Left renal cortex interstitium (tissue), 4 donors: ENCODE results near the gene ALDH3A1. TPM values are rescaled to one million over a fixed set of nuclear protein-coding genes. Genes with fewer than 3 reads are reported as not detected.
"Not testable (repeated sequence)": the region's sequence is repeated elsewhere in the genome, so short reads cannot be mapped to it uniquely, and the experiment has no call there.

Source experiments
- DNase-seq, 4 donors: peaks; one replicate each; pipeline ENCODE4 v3.0.0-alpha.2; 2013; ENCODE audit warnings: low read depth in 4 of 4, low spot score in 2 of 4, missing footprints in 1 of 4
- polyA plus RNA-seq, 4 donors: library from polyadenylated mRNA; unstranded; fragments of 120-200 nt; gene quantifications; one replicate each; pipeline ENCODE4 v1.2.1, GENCODE V29; 2013; ENCODE audit not compliant: insufficient read length in 4 of 4

The ALDH3A1 gene
- 1 to 10 TPM in 3 of 4 donors, under 1 TPM in 1; 0.89 to 1.7 (median 1.2) TPM for polyA plus RNA-seq

DNA sequence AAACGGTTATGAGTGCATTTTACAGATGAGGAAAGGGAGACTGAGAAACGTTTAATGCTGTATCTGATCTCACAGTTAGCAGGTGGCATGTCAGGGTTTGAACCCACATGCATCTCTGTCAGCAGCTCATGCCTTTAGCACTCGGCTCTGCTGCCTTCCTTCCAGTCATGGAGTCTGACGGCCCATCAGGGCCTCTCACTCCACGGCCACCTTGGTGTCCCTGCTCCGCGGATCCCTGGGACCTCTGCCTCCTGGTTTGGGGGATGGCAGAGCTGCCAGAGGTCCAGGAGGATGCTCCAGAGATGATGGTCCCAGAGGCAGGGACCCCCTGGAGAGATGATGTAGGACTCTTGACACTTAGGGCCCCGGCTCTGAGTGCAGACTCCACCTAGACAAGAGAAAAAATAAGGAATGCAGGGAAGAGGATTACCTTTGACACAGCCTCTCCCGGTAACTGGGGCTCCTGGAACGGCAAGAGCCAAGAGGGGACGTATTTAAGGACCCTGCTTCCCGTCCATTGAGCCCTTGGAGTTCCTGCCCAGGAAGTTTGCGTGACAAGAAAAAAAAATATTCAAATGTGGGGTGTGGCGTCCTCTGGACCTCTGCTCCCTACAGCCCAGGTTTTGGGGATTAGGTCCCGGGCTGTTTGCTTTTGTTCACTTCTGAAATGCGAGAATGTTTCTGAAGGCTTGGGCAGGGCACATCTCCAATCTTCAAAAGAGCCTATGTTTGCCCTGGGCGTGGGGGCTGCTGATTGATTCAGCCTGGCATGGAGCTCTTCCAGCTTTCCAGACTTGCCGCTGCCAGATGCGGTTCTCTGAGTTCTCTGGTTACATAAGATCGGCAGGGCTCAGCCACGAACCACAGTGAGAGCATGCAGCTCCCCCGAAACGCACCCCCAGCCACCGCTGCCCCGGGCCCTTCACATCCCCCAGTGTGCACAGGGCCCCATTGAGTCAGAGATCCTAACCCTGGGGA is at the start of gene ALDH3A1:
Gene ALDH3A1 (minus strand): TSS at position 470 of the 978 bp plus-strand sequence. CDS start 3,169 bp downstream, outside the sequence.
- no peak for DNase-seq

DNA sequence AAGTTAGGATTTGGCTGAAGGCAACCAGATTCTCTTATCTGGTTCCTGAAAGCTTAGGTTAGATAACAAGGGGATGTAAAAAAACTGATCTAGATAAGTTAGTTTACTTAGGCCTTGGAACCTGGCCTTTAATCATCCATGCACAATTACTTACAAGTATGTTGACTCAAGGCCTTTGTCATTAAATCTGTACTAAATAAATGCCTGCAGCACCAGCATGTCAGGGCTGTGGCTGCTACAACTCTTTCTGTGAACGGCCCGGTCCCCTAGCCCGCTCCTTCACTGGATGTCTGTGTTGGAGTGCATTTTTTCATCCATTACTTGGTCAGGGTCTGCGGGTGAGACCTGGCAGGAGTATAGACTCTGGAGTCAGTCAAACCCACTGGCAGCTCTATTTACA is 48.4 kb upstream of the ALDH3A1 start:
- no peak for DNase-seq

DNA sequence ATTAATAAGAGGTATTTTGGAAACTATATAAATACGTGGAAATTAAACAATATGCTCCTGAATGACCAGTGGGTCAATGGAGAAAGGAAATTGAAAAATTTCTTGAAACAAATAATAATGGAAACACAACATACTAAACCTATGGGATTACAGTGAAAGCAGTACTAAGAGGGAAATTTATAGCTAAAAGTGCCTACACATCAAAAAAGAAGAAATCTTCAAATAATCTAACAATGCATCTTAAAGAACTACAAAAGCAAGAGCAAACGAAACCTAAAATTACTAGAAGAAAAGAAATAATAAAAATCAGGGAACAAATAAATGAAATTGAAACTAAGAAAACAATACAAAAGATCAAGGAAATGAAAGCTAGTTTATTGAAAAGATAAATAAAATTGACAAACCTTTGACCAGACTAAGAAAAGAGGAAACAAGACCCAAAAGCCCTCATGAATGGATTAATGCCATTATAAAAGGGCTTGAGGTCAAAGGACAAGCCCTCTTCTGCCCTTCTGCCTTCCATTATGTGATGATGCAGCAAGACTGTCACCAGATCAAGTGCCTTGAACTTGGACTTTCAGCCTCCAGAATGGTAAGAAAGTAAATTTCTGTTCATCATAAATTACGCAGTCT is 43.9 kb upstream of the ALDH3A1 start:
- no peak for DNase-seq

DNA sequence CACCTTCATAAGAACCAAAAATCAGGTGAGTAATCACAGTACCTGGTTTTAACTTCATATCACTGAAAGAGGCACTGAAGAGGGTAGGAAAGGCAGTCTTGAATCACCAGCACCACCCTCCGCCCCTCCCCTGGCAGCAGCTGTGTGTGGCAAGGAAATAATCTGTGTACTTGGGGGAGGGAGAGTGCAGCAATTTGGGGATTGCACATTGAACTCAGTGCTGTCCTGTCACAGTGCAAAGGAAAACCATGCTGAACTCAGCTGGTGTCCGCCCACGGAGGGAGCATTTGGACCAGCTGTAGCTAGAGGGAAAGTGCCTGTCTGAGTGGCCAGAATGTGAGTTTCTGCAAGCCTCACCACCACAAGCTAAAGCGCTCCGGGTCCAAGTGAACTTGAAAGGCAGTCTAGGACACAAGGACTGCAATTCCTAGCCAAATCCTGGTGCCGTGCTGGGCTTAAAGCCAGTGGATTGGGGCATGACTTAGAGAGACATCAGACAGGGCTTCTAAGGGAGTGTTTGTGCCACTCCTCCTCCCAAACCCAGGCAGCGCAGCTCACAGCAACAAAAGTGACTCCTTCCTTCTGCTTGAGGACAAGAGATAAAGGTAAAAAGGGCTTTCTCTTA is 39.7 kb upstream of the ALDH3A1 start:
- DNase-seq = no peak

DNA sequence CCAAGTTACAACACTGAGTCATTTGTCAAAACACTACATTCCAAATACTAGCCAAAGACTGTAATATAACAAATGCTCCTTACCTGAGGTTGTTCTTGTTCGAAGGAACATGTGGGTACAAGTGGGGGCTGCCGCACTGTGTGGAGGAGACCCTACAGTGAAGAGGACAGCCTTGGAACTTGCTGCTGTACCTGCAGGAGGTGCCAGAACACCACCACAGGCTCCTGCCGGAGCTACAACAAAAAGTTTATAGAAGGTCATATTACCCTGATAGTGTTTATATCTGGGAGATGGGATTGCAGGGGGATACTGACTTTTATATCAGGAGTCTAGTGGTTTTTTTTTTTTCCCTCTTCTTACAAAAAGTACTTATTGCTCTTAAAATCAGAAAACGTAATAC is 37.8 kb upstream of the ALDH3A1 start:
- DNase-seq = no peak

DNA sequence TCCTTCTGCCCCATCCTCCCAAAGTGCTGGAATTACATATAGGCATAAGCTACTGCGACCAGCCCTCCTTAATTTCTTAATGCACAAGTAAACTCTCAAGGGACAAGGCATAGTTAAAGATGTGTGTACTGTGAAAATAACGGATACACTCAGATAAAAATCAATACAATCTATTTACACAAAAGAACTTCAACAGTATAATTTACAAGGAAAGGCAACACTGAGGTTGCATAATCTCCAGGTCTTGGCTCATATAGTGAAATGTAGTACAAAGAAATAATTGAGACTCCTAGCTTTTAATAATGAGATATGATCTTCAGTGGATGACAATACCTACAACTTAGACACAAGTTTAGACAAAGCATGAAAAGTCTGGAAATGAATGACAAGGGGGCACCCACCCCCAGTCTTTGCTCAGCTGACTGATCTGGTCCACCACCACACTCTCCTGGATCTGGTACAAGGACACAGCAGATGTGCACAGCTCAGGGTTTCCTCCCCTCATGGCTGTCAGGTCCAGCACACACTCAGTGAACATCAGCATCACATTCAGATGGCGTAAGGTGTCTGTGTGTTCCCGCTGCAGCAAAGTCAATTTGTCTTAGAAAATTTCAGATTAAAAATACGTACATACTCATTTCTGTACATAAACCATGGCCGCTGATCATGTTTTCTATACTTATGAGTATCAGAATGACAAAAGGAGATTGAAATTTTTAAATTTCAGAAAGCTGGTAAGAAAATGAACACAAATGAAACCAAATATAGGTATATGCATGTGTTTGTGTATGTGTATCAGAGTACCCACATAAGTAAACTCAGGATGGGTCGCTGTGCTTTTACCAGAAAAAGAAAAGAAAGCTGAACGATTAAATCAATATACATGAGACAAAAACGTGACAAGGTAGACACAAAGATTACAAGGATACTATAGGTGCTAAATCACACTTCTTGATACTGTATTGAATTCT is 33.7 kb upstream of the ALDH3A1 start:
- no peak for DNase-seq

DNA sequence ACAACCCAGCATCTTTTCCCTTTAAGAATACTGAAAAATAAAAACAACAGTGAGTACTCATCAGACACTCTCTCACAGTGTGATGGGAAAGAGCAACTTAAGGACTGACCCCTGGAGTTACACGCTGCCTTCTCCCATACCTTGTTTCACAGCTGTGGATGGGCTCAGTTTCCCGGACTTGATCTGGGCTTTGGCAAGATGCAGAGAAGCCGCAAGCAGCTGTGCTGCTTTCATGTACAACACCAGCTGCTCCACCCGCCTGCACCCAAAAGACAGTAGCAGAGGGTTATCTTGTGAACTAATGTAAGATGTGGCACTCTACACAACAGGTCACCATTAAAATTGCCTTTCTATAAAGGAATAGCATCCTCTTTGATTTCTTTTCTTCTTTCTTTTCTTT is 32.7 kb upstream of the ALDH3A1 start:
- DNase-seq = no peak

DNA sequence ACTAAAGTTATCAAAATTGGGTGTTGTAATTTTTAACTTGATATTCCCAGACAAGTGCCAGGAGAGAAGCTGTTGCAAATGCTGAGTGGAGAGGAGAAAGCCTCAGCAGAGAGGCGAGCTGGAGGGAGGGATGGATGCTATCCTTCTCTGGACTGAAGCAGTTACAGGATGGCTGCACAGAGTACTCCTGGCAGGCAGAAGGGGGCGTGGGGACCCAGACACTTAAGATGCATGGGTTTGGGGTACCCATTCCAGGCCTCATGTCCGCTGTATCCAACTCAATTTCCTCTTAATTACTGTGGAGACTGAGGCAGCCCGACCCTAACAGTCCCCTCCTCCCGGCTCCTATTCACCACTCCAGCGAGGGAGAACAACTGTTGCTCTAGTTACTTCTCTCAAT is 25.4 kb upstream of the ALDH3A1 start:
- DNase-seq = no peak

DNA sequence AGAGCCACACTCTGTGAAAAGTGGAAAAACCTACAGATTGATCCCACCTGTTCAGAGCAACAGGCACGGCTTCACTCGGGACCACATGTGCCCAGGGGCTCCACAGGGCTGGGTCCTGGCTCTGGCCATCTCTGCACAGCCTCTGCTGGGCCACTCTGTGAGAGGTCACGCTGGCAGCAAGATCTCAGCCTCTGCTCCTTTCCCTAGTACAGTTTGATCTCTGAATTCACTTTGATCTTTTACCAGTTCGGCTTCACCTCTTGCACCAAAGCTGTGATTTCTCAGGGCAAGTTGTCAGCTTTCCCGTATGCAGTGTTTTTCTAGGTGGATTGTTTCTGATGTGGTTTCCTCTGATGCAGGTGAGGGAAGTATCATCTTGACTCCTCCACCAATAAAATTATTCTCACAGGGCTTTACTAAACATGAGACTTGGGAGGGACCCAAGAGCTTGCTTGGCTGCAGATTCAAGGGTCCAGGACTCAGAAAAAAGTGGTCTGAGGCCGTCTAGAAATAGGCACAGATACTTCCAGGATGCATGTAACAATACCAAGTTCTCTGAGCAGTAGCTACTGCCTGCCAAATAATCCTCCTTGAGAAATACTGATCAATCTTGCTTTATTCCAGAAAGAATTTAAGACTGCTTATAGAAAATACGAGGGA is 24.0 kb upstream of the ALDH3A1 start:
- no peak for DNase-seq

DNA sequence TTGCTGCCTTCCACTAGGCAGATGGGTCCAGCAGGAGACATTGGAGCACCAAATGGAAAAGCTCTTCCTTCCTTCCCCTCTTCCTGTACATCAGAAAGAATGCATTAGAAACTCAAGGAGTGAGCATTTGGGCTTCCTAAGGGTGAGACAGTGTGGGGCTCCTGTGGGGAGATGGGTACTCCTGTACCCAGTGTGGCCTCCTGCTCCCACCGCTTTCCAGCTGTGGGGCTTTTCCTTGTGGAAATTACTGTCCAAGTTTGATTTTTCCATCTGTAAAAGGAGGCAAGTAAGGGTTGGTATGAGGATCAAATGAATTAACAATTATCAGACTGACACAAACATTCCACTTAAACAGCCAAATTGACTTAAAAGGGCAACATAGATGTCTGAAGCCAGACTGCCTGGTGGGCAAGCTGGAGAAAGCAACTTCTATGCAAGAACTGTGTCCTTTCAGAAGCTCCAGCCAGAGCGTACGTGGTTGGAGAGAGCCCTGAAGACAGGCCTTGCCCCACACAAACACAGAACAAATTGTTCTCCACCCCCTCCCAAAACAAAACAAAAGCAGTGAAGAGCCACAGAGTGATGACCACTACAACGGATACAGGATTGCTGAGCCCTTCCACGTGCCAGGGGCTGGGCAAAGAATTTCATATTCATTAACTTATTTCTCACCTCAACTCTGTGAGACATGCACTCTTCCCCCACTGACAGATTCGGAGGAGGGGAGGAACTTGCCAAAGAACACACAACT is 23.1 kb upstream of the ALDH3A1 start:
- DNase-seq = no peak

DNA sequence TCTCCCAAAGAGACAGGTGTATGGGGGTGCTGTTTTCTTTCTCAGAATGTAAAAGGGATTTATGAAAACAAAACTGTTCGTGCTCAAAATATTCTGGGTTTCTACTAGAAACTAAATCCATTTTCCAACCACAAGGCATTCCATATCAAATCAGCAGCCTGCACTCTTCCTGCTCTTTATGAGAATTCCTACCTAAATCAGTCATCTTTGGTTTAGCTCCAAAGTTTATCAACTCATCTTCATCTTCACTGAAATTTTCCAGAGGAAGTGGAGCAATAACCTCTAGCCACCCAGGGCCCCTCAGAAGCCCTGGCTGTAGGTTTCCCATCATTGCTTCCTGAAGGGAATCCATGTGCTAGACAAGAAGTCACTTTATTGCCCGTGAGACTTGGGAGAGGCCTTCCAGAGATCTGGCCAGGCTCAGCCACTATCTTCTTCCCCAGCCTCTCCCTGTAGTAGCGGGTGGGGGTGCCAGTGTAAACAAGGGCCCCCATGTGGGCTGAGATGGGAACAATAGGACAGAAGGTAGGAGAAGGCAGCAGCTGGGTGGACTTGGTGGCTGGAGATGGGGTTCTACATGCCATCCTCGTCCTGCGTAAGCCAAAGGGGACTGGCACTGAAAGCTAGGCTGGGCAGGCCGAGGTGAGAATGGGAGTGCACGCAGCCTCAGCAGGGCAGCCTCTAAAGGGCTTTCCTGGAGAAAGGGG is 22.0 kb upstream of the ALDH3A1 start:
- no peak for DNase-seq

DNA sequence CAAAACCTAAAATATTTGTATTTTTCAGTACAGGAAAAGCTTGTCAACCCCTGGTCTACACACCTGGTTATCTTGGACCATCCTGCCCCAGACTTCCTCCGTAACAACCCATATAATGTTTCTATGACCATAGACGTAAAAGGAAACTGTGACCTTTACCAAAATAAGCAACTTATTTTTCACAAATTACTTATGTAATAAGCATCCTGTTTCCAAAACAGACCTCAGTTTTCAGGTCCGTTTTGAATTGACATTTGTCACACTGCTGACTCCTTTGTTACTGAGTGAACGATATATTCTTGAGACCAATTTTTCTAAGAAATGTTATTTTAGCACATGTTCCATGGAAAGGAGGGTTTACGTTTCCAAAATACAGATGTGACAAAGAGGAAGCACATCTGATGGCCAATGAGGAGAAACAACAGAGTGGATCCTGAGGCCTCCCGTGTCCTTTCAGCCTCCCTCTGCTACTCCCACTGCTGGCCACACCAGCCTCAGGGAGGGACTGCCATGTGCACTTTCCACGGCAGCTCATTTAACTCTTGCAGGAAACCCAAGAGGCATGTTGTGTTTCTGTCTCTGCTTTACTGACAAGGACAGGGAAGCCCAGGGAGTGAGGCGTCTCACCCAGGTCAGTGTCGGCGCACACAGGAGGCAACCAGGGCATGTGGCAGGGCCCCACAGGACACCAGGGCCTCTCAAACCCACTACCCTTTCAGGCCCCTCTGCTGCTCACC is 20.1 kb upstream of the ALDH3A1 start:
- no peak for DNase-seq

DNA sequence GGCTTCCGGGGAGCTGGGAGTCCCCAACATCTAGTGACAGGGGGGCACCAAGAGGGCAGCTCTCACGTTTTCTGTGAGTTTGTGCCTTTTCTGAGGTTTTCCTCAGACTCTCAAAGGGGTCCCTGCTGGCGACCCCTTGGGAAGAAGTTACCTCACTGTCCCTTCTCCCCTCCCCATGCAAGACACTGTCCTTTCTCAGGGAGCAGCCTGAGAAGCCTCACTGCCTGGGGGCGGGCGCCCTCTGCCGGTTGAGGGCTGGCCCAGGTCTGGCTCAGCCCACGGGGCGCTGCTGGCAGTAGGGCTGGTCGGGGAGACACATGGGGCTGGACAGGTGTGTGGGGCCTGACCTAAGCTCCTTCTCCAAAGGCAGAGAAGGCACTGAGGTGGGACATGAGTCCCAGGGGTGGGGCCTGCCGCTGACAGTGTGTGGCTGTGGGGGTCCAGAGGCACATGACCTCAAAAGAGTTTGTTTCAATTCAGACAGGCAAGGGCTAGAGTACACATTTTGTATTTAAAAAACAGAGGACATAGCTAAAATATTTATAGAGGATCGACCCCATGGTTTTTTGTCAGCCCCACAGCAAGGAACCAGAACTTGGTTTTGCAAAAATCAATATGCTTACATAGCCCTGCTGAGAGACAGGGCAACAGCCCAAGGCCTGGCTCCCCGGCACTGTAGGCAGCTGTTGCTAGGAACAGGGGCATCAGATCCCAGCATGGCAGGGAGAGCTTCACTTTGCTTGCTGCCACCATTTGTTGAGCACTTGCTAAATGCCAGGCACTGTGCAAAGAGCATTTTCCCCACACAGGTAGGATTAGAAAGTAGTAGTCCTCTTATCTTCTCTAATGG is 18.5 kb upstream of the ALDH3A1 start:
- no peak for DNase-seq

DNA sequence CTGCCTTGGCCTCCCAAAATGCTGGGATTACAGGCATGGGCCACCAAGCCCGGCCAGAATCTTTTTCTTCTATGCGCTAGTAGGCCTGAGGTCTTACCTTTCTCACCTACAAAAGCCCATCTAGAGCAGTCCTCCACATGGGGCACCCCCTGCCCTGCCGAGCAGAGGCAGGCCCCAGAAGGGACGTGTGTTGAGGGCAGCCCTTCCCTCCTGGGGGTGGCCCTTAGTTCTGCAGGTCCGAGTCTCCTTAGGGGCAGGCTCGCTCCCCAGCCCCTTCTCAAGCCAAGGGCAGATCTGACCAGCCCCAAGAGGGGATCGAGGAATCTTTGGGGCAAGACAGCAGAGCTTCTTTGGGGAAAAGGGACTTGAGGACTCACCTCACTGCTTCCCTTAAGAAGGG is 17.9 kb upstream of the ALDH3A1 start:
- no peak for DNase-seq

DNA sequence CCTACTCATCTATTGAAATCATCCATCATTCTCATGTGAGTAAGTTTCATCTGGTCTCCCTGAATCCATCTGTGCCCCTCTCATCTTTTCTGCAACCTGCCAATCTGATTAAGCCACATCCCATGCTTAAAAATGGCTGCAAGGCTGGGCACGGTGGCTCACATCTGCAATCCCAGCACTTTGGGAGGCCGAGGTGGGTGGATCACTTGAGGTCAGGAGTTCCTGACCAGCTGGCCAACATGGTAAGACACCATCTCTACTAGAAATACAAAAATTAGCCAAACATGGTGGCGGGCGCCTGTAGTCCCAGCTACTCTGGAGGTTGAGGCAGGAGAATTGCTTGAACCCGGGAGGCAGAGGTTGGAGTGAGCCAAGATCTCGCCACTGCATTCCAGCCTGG is 15.9 kb upstream of the ALDH3A1 start:
- DNase-seq = not testable (repeated sequence)

DNA sequence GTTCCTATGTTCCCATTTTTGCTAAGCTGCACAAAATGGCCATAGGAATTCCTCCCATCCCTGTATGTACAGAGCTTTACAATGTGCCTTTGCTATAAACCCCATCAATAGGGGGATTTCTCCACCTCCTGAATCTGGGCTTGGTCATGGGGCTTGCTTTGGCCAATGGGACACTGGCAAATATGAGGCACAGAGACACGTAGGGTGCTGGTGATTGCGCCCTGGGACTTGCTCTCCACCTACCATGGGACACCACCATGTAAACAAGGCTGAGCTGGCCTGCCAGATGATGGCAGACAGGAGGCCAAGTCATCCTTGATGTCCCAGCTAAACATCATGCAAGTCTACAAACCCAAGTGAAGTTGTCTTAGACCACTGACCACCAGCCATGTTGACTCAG is 15.3 kb upstream of the ALDH3A1 start:
- DNase-seq = no peak

DNA sequence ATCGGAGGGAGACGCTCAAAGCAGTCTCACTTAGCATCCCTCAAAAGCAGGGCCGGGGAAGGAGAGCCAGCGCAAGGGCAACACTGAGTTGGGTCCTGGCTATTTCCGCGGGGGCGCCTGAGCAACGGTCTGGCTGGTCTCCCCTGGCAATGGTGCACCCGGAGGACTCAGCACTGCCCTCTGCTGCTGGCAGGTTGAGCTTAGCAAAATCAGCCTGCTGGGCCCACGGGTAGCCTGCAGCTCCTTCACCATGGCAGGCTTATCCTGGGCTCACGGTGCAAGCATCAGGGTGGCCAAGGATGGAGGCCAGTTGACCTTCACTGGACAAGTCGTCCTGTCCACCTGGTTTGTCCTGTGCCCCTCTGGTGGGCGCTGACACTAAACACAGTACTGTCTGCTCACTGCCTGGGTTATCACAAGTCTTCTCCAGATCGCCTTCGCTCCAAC is 14.4 kb upstream of the ALDH3A1 start:
- DNase-seq = peak in 2 of 4 donors; percentile 57 to 63
